DOHH2 (cell line): ENCODE data around the gene FBXL2.

Experiments
- H3F3A ChIP-seq: fragments of 200-600 bp; sonication (generic), shearing (Covaris generic); 2 replicates; pipeline ENCODE4 v1.6.0; 2016; ENCODE audit warnings: antibody characterized with exemption, mild to moderate bottlenecking; ENCODE audit not compliant: control insufficient read depth, insufficient read depth
- H3K27ac ChIP-seq: fragments of 200-600 bp; sonication (generic); 2 replicates; pipeline ENCODE4 v1.5.1; 2014; ENCODE audit warnings: low read depth, mild to moderate bottlenecking, low read length, moderate library complexity
- H3K27me3 ChIP-seq: fragments of 200-600 bp; sonication (generic); 2 replicates; pipeline ENCODE4 v1.6.1; 2014; ENCODE audit warnings: mild to moderate bottlenecking, low read length, mixed read lengths; ENCODE audit not compliant: control insufficient read depth
- H3K36me3 ChIP-seq: fragments of 200-600 bp; sonication (generic); 2 replicates; pipeline ENCODE4 v1.6.1; 2014; ENCODE audit warnings: mild to moderate bottlenecking, low read length, moderate library complexity, mixed read lengths; ENCODE audit not compliant: control insufficient read depth
- H3K4me1 ChIP-seq: fragments of 200-600 bp; sonication (generic); 2 replicates; pipeline ENCODE4 v1.6.1; 2014; ENCODE audit warnings: mild to moderate bottlenecking, low read length, mixed read lengths; ENCODE audit not compliant: control insufficient read depth
- H3K4me2 ChIP-seq: fragments of 200-600 bp; sonication (generic); 2 replicates; pipeline ENCODE4 v1.6.0; 2014; ENCODE audit warnings: mild to moderate bottlenecking, low read length, moderate library complexity
- H3K4me3 ChIP-seq: fragments of 200-600 bp; sonication (generic); 2 replicates; pipeline ENCODE4 v1.5.1; 2014; ENCODE audit warnings: mild to moderate bottlenecking, low read length, mixed read lengths
- H3K79me2 ChIP-seq: fragments of 200-600 bp; sonication (generic); 2 replicates; pipeline ENCODE4 v1.6.1; 2014; ENCODE audit warnings: mild to moderate bottlenecking, low read length, mixed read lengths; ENCODE audit not compliant: control insufficient read depth
- H3K9me2 ChIP-seq: fragments of 200-600 bp; sonication (generic); replicated peaks from 2 replicates; pipeline ENCODE4 v1.6.1; 2014; ENCODE audit warnings: mild to moderate bottlenecking, low read length, mixed read lengths; ENCODE audit not compliant: control insufficient read depth
- H3K9me3 ChIP-seq: fragments of 200-600 bp; sonication (generic); 2 replicates; pipeline ENCODE4 v1.6.1; 2014; ENCODE audit warnings: antibody characterized with exemption, low read length, mixed read lengths; ENCODE audit not compliant: control insufficient read depth, insufficient read depth
- H4K20me1 ChIP-seq: fragments of 200-600 bp; sonication (generic); 2 replicates; pipeline ENCODE4 v1.6.0; 2014; ENCODE audit warnings: low read depth, mild to moderate bottlenecking, antibody characterized with exemption, low read length, moderate library complexity; ENCODE audit not compliant: control insufficient read depth, insufficient read depth
- EZH2phosphoT487 ChIP-seq: fragments of 200-600 bp; sonication (generic); IDR thresholded peaks from 2 replicates; pipeline ENCODE4 v1.6.1; 2017; ENCODE audit warnings: borderline replicate concordance, mild to moderate bottlenecking, antibody characterized with exemption, low read length, moderate library complexity, mixed read lengths
- TF ChIP-seq, protein P1 (sequence below): fragments of 200-600 bp; sonication (generic); IDR thresholded peaks from one replicate; pipeline ENCODE4 v1.5.1; 2014; ENCODE audit warnings: antibody characterized with exemption, mild to moderate bottlenecking, low read depth, low read length; ENCODE audit not compliant: poor library complexity, severe bottlenecking

Gene FBXL2

DNA sequence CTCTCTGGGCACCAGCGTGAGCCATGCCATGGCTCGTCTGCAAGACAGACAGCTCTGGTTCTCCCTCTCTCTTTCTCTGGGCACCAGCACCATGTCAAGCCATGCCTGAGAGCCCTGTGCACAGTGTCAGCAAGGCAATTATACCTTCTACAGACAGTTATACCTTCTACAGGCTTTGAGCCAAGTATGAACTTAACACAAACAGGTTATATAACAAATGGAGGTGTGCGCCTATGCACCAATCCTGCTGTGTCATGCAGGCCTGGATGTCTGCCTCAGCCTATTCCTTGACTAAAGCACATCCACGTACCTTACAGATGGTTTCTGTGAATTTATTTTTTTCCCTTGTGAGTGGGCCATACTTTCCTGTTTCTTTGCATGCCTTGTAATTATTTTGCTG, 5.9 kb upstream of the FBXL2 start:
- no peak overlapping the region for H3K4me2 ChIP-seq
- H3K36me3 ChIP-seq: no peaks in the 10 kb centered on the region
- H3K27me3 ChIP-seq: no peaks in the 10 kb centered on the region
- no peaks in the 10 kb centered on the region for H3K9me3 ChIP-seq
- H3K9me2 ChIP-seq: no peaks in the 10 kb centered on the region
- no peaks in the 10 kb centered on the region for H3F3A ChIP-seq
- H3K79me2 ChIP-seq: no peaks in the 10 kb centered on the region
- H3K4me3 ChIP-seq: no peak overlapping the region
- TF ChIP-seq, protein P1, sequence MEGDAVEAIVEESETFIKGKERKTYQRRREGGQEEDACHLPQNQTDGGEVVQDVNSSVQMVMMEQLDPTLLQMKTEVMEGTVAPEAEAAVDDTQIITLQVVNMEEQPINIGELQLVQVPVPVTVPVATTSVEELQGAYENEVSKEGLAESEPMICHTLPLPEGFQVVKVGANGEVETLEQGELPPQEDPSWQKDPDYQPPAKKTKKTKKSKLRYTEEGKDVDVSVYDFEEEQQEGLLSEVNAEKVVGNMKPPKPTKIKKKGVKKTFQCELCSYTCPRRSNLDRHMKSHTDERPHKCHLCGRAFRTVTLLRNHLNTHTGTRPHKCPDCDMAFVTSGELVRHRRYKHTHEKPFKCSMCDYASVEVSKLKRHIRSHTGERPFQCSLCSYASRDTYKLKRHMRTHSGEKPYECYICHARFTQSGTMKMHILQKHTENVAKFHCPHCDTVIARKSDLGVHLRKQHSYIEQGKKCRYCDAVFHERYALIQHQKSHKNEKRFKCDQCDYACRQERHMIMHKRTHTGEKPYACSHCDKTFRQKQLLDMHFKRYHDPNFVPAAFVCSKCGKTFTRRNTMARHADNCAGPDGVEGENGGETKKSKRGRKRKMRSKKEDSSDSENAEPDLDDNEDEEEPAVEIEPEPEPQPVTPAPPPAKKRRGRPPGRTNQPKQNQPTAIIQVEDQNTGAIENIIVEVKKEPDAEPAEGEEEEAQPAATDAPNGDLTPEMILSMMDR: no peak
- no peak for TF ChIP-seq EZH2phosphoT487
- H3K4me1 ChIP-seq: no peaks in the 10 kb centered on the region
- no peaks in the 10 kb centered on the region for H4K20me1 ChIP-seq
- no peak overlapping the region for H3K27ac ChIP-seq

DNA sequence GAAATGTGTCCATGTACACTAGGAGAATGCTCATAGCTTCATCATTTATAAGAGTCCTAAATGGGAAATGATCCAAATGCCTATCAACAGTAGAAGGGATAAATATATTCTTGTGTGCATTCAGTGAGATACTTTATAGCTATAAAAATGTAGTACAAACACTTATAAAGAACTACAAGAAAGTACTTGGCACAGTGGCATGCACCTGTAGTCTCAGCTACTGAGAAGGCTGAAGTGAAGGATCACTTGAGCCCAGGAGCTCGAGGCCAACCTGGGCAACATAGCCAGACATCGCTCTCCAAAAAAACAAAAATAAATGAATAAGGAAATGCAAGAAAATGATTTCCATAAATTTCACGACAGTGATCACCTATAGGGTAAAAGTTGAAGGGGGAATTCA, 3.6 kb upstream of the FBXL2 start:
- TF ChIP-seq EZH2phosphoT487: no peak
- TF ChIP-seq, protein P1: no peak
- Histone ChIP-seq H3K27me3 (peaks cover 7% of the 10 kb centered on the region; the same call in 1 of the 2 replicates), H3K4me2 (no peak overlapping the region), H3K79me2 (no peaks in the 10 kb centered on the region), H3K36me3 (no peaks in the 10 kb centered on the region), H3F3A (no peaks in the 10 kb centered on the region), H4K20me1 (no peaks in the 10 kb centered on the region), H3K4me3 (no peak overlapping the region), H3K9me3 (no peaks in the 10 kb centered on the region), H3K9me2 (no peaks in the 10 kb centered on the region), H3K4me1 (no peaks in the 10 kb centered on the region), H3K27ac (no peak overlapping the region)

DNA sequence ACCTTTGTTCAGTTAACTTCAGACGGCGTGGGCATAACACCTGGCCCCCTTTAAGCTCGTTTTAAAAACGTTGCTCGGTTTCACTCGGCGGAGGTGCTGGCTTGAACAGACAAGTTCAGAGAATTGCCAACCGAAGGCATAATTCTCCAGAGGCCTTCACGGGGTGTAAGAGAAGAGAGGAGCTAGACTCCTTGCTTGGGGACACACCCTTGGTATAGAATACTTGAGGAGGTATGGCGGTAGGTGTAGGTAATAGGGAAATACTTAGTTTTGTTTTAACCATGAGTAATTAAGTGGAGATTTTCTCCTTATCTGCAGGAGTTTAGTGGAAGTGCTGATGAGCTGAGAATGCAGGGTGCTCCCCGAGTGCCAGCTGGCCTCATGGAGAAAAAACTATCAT, 921 bp downstream of the FBXL2 start:
- Histone ChIP-seq H3K36me3 (no peaks in the 10 kb centered on the region), H4K20me1 (no peaks in the 10 kb centered on the region), H3K27ac (no peak overlapping the region), H3K27me3 (peaks cover 7% of the 10 kb centered on the region; the same call in 1 of the 2 replicates), H3K4me3 (no peak overlapping the region), H3K4me2 (no peak overlapping the region), H3F3A (no peaks in the 10 kb centered on the region), H3K4me1 (no peaks in the 10 kb centered on the region), H3K9me3 (no peaks in the 10 kb centered on the region), H3K9me2 (no peaks in the 10 kb centered on the region), H3K79me2 (no peaks in the 10 kb centered on the region)
- TF ChIP-seq, protein P1: no peak
- no peak for TF ChIP-seq EZH2phosphoT487

DNA sequence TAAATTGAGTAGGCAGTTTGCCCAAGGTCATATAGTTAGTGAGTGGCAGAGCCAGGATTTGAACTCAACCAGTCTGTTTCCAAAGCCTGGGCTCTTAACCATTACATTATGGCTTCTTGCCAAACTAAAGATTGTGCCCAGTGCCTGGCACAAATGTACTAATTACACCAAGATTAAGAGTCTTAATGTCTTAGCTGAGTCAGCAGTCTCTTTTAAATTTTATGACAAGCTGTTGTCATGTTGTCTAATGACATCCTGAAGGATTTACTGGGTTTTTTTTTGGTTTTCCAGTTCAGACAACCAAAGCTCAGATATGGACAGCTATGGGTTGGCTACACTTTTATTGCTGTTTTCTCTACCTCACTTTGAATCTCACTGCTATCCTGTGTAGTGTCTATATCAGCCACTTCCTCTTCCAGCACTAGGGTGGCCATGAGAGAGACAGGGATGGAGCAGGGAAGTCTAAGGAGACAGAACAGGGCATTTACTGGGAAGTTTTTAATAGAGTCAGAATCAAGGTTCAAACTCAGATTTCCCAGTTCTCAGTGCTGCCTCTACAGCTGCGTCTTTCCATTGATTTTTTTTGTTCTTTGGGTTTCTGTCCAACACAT, 10.5 kb downstream of the FBXL2 start:
- H3K27ac ChIP-seq: no peak overlapping the region
- H4K20me1 ChIP-seq: no peaks in the 10 kb centered on the region
- no peaks in the 10 kb centered on the region for H3K9me2 ChIP-seq
- no peaks in the 10 kb centered on the region for H3K79me2 ChIP-seq
- no peaks in the 10 kb centered on the region for H3F3A ChIP-seq
- H3K4me1 ChIP-seq: no peaks in the 10 kb centered on the region
- H3K4me3 ChIP-seq: no peak overlapping the region
- H3K4me2 ChIP-seq: no peak overlapping the region
- H3K9me3 ChIP-seq: no peaks in the 10 kb centered on the region
- H3K36me3 ChIP-seq: no peaks in the 10 kb centered on the region
- TF ChIP-seq, protein P1: no peak
- no peak for TF ChIP-seq EZH2phosphoT487
- H3K27me3 ChIP-seq: peaks cover 5% of the 10 kb centered on the region; the same call in 1 of the 2 replicates
